Large intestine (tissue), 3 donors: Measurements from ENCODE around the gene KCNQ5. TPM values are rescaled to one million over a fixed set of nuclear protein-coding genes. Genes with fewer than 3 reads are reported as not detected.

Experiments
- DNase-seq, 2 donors: peaks; one replicate each; pipeline versions ENCODE4 v3.0.0 to v3.0.0-alpha.2; 2013
- H3K27ac ChIP-seq: one replicate; pipeline ENCODE4 v1.5.1; 2013; ENCODE audit warnings: low read length
- H3K27me3 ChIP-seq: 2 replicates; pipeline ENCODE4 v1.6.1; 2013; ENCODE audit warnings: low read length; ENCODE audit not compliant: control insufficient read depth, insufficient read depth
- H3K36me3 ChIP-seq: 2 replicates; pipeline ENCODE4 v1.6.1; 2013; ENCODE audit warnings: low read length; ENCODE audit not compliant: control insufficient read depth, insufficient read depth
- H3K4me1 ChIP-seq: one replicate; pipeline ENCODE4 v1.6.1; 2013; ENCODE audit warnings: low read length; ENCODE audit not compliant: control insufficient read depth, insufficient read depth
- H3K4me3 ChIP-seq: one replicate; pipeline ENCODE4 v1.5.1; 2013; ENCODE audit warnings: low read length
- H3K9me3 ChIP-seq: one replicate; pipeline ENCODE4 v1.6.1; 2013; ENCODE audit warnings: mild to moderate bottlenecking, low read depth, low read length, moderate library complexity; ENCODE audit not compliant: control insufficient read depth
- WGBS: methylation state at CpG from one replicate; pipeline ENCODE4 v1.1.5; 2013; ENCODE audit warnings: low lambda C conversion rate; ENCODE audit not compliant: insufficient coverage; 5-methylcytosine and 5-hydroxymethylcytosine counted together
- polyA plus RNA-seq: library from polyadenylated mRNA; unstranded; fragments of 120-200 nt; gene quantifications from one replicate; pipeline ENCODE4 v1.2.1, GENCODE V29; 2013

KCNQ5 gene
- polyA plus RNA-seq, 1 donor = 3.4 TPM

DNA sequence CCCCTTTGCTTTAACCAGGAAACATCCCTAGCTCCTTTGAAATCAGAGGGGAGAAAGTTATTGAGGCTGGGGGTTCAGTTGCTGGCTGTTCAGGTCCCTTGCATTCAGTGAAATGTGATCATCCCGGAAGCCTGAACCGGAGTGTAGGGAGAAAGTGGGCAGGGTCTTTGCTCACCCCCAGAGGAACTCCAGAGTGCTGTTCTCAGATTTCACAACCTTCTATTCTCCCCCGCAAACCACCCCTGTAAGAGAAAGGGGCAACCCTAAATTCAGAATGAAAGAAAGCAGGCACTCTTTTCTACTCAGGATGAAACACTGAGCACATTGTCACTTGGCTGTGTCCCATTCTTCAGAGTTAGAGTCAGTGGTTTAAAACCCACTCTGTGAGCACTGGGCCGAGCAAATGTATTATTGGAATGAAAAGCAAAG is 463.6 kb downstream of the KCNQ5 start:
- Histone ChIP-seq H3K4me3 (no peak overlapping the region), H3K27me3 (no peaks in the 10 kb centered on the region), H3K27ac (no peak overlapping the region), H3K9me3 (no peaks in the 10 kb centered on the region), H3K36me3 (no peaks in the 10 kb centered on the region), H3K4me1 (no peaks in the 10 kb centered on the region)
- no peak for DNase-seq
- WGBS = no CpG with 5 or more reads among the region's 4 CpGs

GRCh38 chr6:73086726-73087125 is 464.9 kb downstream of the KCNQ5 start:
- Histone ChIP-seq H3K27ac (no peak overlapping the region), H3K4me3 (no peak overlapping the region), H3K9me3 (no peaks in the 10 kb centered on the region), H3K36me3 (no peaks in the 10 kb centered on the region), H3K4me1 (no peaks in the 10 kb centered on the region), H3K27me3 (no peaks in the 10 kb centered on the region)
- WGBS = no CpG with 5 or more reads among the region's 2 CpGs
- DNase-seq = no peak

DNA sequence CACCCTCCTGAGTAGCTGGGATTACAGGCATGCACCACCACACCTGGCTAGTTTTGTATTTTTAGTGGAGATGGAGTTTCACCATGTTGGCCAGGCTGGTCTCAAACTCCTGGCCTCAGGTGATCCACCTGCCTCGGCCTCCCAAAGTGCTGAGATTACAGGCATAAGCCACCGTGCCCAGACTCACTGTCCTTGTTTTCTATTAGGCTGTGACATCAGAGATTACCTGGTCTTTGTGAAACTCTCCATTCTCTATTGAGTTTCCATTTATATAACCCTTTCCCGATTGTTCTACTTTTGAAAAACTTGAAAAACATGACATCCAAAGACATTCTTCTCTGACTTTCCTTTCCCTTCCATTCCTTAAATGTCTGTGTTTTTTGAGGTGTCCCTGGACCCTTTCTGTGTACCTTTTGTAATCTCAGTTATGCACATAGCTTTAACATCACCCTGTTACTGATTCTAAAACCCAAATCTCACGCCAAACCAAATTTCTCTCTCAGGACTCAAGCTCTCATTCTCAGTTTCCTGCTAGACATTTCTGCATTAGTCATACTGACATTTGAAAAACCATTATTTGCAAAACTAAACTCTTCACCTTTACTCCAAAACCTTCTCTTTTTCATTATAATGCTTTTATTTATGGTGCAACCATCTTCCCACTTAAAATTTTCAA is 466.4 kb downstream of the KCNQ5 start:
- no peak overlapping the region for H3K27ac ChIP-seq
- H3K9me3 ChIP-seq = no peaks in the 10 kb centered on the region
- H3K4me3 ChIP-seq = no peak overlapping the region
- 100% methylated on average over 2 of the region's 4 CpGs for WGBS
- no peaks in the 10 kb centered on the region for H3K4me1 ChIP-seq
- no peak for DNase-seq
- no peaks in the 10 kb centered on the region for H3K36me3 ChIP-seq
- no peaks in the 10 kb centered on the region for H3K27me3 ChIP-seq

DNA sequence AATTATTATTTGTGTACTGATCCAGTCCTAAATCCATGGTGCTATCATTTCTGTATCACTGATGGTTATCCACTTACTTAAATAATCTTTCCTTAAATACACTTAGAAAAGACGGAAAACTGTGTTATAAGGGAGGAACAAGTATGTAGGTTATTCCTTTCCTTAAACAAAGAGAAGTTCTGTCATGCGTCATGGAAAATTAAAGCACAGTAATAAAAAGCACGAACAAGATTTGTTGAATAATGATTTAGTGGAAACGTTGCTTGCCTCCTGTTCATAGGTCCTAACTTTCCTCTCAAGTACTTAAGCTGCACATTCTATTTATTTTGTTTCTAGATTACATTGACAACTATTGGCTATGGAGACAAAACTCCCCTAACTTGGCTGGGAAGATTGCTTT is 483.1 kb downstream of the KCNQ5 start:
- Histone ChIP-seq H3K27ac (no peak overlapping the region), H3K4me3 (no peak overlapping the region), H3K4me1 (no peaks in the 10 kb centered on the region), H3K9me3 (no peaks in the 10 kb centered on the region), H3K36me3 (no peaks in the 10 kb centered on the region), H3K27me3 (no peaks in the 10 kb centered on the region)
- no peak for DNase-seq
- 30% methylated on average over 4 of the region's 4 CpGs for WGBS

- Histone ChIP-seq H3K27ac (no peak overlapping the region), H3K4me3 (no peak overlapping the region), H3K4me1 (no peaks in the 10 kb centered on the region), H3K9me3 (no peaks in the 10 kb centered on the region), H3K36me3 (no peaks in the 10 kb centered on the region), H3K27me3 (no peaks in the 10 kb centered on the region)
- no peak for DNase-seq
- no CpG with 5 or more reads among the region's 1 CpG for WGBS
These were observed 485.2 kb downstream of the KCNQ5 start for GRCh38 chr6:73107016-73107415.

DNA sequence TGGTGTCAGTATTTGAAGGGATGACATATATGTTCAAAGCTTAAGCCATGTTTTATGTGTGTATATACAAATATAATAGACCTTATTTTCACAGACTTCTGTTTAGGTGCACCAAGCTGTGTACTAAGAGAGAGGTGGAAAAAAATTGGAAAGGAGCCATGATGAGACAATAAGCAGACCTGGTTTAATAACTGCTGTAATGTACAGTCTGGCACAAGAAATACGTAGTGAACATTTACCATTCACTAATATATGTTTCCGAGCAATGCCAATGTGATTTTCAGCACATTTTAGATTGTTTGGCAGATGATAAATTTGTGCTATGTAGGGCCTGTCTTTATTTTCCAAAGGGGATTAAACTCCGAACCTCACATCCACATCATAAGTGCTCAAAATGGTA is 487.1 kb downstream of the KCNQ5 start:
- Histone ChIP-seq H3K9me3 (no peaks in the 10 kb centered on the region), H3K27me3 (no peaks in the 10 kb centered on the region), H3K27ac (no peak overlapping the region), H3K4me1 (no peaks in the 10 kb centered on the region), H3K36me3 (no peaks in the 10 kb centered on the region), H3K4me3 (no peak overlapping the region)
- DNase-seq = no peak
- 100% methylated on average over 1 of the region's 3 CpGs for WGBS

DNA sequence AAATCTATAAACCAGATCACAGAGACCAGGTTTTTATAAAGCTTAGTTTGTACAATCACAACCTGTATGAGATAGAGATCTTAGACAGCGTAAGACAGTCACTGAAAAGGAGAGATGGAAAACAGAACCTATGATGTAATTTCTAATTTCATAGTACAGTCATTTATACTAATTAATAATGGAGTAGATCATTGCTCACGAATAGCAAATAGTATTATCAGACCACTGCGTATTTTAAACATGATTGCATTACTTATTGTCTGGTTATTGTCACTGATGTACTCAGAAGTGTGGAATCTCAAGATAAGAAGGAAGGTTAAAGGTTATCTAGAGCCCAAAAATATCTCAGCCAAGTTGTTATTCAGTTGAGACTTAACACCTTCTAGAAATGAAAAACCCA is 487.8 kb downstream of the KCNQ5 start:
- WGBS = 67% methylated on average over 1 of the region's 3 CpGs
- Histone ChIP-seq H3K27ac (no peak overlapping the region), H3K4me3 (no peak overlapping the region), H3K27me3 (no peaks in the 10 kb centered on the region), H3K36me3 (no peaks in the 10 kb centered on the region), H3K4me1 (no peaks in the 10 kb centered on the region), H3K9me3 (no peaks in the 10 kb centered on the region)
- no peak for DNase-seq

DNA sequence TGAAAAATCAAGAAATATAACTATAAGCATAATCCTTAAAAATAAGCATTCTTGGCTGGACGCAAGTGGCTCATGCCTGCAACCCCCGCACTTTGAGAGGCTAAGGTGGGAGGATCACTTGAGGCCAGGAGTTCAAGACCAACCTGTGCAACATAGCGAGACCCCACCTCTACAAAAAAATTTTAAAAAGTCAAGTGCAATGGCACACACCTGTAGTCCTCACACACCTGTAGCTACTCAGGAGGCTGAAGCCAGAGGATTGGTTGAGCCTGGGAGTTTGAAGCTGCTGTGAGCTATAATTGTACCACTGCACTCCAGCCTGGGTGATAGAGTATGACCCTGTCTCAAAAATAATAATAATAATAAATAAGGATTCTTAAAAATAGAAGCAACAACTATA is 494.5 kb downstream of the KCNQ5 start:
- Histone ChIP-seq H3K27ac (no peak overlapping the region), H3K4me1 (no peaks in the 10 kb centered on the region), H3K9me3 (no peaks in the 10 kb centered on the region), H3K36me3 (no peaks in the 10 kb centered on the region), H3K27me3 (no peaks in the 10 kb centered on the region), H3K4me3 (no peak overlapping the region)
- no peak for DNase-seq
- no CpG with 5 or more reads among the region's 3 CpGs for WGBS

GRCh38 chr6:73121421-73121993 is 499.6 kb downstream of the KCNQ5 start:
- no CpG with 5 or more reads among the region's 4 CpGs for WGBS

GRCh38 chr6:73123632-73124329 is 501.9 kb downstream of the KCNQ5 start:
- DNase-seq = no peak
- no peak overlapping the region for H3K27ac ChIP-seq
- no CpG with 5 or more reads among the region's 2 CpGs for WGBS
- no peaks in the 10 kb centered on the region for H3K9me3 ChIP-seq
- no peak overlapping the region for H3K4me3 ChIP-seq
- no peaks in the 10 kb centered on the region for H3K36me3 ChIP-seq
- H3K27me3 ChIP-seq = no peaks in the 10 kb centered on the region
- no peaks in the 10 kb centered on the region for H3K4me1 ChIP-seq

More at GRCh38 chr6:73121421-73121993, 499.6 kb downstream of the KCNQ5 start:
- no peak overlapping the region for H3K4me3 ChIP-seq
- no peak for DNase-seq
- no peaks in the 10 kb centered on the region for H3K4me1 ChIP-seq
- no peaks in the 10 kb centered on the region for H3K9me3 ChIP-seq
- H3K36me3 ChIP-seq = no peaks in the 10 kb centered on the region
- H3K27me3 ChIP-seq = no peaks in the 10 kb centered on the region
- no peak overlapping the region for H3K27ac ChIP-seq
